WTC11 (cell line): Measurements from ENCODE around the gene PDZD8.

Experiments used
- CTCF ChIP-seq: fragments of 200-600 bp; IDR thresholded peaks from 2 replicates; pipeline ENCODE4 v1.8.0; 2022; ENCODE audit warnings: antibody characterized with exemption
- TEAD1 ChIP-seq: sonication (generic); formaldehyde crosslinking; IDR thresholded peaks from 2 replicates; pipeline ENCODE4 v1.8.0; 2022; ENCODE audit warnings: mild to moderate bottlenecking, missing genetic modification reagents

- no peak for TF ChIP-seq TEAD1
- TF ChIP-seq CTCF = no peak
Measured at GRCh38 chr10:117228210-117228609, 147.0 kb downstream of the PDZD8 start.
